Neural cell (in vitro differentiated cells): ENCODE data around the gene SORCS1.
A peak's percentile ranks its signal among the peaks of the same experiment; 100 is the strongest.

Source experiments
- EZH2 ChIP-seq: fragments of 200-600, 300-800 bp; shearing (Covaris generic), sonication (generic); IDR thresholded peaks from 2 replicates; pipeline ENCODE4 v1.6.1; 2014; ENCODE audit warnings: antibody characterized with exemption, low read length, borderline replicate concordance, mild to moderate bottlenecking; ENCODE audit not compliant: insufficient read depth, poor library complexity, severe bottlenecking
- POLR2AphosphoS5 ChIP-seq: IDR thresholded peaks from 2 replicates; pipeline ENCODE4 v1.6.1; 2012
- RAD21 ChIP-seq: fragments of 450-650 bp; conservative IDR thresholded peaks from 2 replicates; pipeline ENCODE4 v1.6.1; 2014; ENCODE audit warnings: antibody characterized with exemption, mild to moderate bottlenecking, moderate library complexity
- TF ChIP-seq, protein P1 (sequence below): fragments of 450-650 bp; IDR thresholded peaks from 2 replicates; pipeline ENCODE4 v1.5.1; 2014; ENCODE audit warnings: antibody characterized with exemption, mild to moderate bottlenecking, moderate library complexity; ENCODE audit not compliant: poor library complexity, severe bottlenecking
- TF ChIP-seq, protein P2 (sequence below): IDR thresholded peaks from 2 replicates; pipeline ENCODE4 v1.6.1; 2012; ENCODE audit warnings: borderline replicate concordance

DNA sequence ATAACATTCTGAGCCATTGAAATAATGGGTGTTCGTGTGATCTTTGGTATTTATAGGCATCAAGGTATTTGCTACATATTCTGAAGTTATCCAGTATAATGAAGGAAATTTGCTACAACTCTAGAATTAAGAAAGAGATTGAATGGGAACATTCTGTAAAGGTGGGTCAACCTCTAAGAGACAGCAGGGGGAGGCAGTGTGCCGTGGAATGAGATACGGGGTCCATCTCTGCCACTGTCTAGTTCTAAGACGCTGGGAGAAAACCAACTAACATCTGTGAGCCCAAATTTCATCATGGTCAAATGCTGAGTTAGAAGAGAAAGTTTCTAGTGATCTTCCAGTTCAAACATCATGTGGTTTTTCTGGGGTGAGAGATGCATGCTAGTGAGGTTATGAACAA lies 368.9 kb downstream of the SORCS1 start:
- no peak for TF ChIP-seq POLR2AphosphoS5
- TF ChIP-seq, protein P1, sequence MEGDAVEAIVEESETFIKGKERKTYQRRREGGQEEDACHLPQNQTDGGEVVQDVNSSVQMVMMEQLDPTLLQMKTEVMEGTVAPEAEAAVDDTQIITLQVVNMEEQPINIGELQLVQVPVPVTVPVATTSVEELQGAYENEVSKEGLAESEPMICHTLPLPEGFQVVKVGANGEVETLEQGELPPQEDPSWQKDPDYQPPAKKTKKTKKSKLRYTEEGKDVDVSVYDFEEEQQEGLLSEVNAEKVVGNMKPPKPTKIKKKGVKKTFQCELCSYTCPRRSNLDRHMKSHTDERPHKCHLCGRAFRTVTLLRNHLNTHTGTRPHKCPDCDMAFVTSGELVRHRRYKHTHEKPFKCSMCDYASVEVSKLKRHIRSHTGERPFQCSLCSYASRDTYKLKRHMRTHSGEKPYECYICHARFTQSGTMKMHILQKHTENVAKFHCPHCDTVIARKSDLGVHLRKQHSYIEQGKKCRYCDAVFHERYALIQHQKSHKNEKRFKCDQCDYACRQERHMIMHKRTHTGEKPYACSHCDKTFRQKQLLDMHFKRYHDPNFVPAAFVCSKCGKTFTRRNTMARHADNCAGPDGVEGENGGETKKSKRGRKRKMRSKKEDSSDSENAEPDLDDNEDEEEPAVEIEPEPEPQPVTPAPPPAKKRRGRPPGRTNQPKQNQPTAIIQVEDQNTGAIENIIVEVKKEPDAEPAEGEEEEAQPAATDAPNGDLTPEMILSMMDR = peak; percentile 45
- TF ChIP-seq EZH2 = no peak
- peak; percentile 58 for TF ChIP-seq RAD21
- TF ChIP-seq, protein P2, sequence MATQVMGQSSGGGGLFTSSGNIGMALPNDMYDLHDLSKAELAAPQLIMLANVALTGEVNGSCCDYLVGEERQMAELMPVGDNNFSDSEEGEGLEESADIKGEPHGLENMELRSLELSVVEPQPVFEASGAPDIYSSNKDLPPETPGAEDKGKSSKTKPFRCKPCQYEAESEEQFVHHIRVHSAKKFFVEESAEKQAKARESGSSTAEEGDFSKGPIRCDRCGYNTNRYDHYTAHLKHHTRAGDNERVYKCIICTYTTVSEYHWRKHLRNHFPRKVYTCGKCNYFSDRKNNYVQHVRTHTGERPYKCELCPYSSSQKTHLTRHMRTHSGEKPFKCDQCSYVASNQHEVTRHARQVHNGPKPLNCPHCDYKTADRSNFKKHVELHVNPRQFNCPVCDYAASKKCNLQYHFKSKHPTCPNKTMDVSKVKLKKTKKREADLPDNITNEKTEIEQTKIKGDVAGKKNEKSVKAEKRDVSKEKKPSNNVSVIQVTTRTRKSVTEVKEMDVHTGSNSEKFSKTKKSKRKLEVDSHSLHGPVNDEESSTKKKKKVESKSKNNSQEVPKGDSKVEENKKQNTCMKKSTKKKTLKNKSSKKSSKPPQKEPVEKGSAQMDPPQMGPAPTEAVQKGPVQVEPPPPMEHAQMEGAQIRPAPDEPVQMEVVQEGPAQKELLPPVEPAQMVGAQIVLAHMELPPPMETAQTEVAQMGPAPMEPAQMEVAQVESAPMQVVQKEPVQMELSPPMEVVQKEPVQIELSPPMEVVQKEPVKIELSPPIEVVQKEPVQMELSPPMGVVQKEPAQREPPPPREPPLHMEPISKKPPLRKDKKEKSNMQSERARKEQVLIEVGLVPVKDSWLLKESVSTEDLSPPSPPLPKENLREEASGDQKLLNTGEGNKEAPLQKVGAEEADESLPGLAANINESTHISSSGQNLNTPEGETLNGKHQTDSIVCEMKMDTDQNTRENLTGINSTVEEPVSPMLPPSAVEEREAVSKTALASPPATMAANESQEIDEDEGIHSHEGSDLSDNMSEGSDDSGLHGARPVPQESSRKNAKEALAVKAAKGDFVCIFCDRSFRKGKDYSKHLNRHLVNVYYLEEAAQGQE = no peak
